GM23338 (cell line): ENCODE results near the gene FBXW8. TPM values are rescaled to one million over a fixed set of nuclear protein-coding genes. Genes with fewer than 3 reads are reported as not detected.

Source experiments
- ATAC-seq: fragments of 200-7000 bp; cut with Tn5 transposase; 3 replicates; pipeline ENCODE4 v1.9.1; 2020
- DNase-seq: peaks from one replicate; pipeline ENCODE4 v3.0.0-alpha.2; 2015; ENCODE audit warnings: low spot score
- H2AFZ ChIP-seq: fragments of 200-600 bp; sonication (generic); 2 replicates; pipeline ENCODE4 v1.8.0; 2016; ENCODE audit warnings: antibody characterized with exemption, mild to moderate bottlenecking, moderate library complexity
- H3F3A ChIP-seq: fragments of 200-600 bp; sonication (generic); replicated peaks from 2 replicates; pipeline ENCODE4 v1.8.0; 2017; ENCODE audit warnings: antibody characterized with exemption, mixed run types, low read depth
- H3K27ac ChIP-seq: fragments of 200-600 bp; sonication (generic); 2 replicates; pipeline ENCODE4 v1.6.1; 2016; ENCODE audit warnings: low read depth
- H3K27me3 ChIP-seq: fragments of 200-600 bp; sonication (generic); 2 replicates; pipeline ENCODE4 v1.8.0; 2016; ENCODE audit warnings: mild to moderate bottlenecking, mixed run types, moderate library complexity; ENCODE audit not compliant: insufficient read depth
- H3K36me3 ChIP-seq: fragments of 200-600 bp; sonication (generic); 2 replicates; pipeline ENCODE4 v1.8.0; 2016; ENCODE audit warnings: mild to moderate bottlenecking; ENCODE audit not compliant: insufficient read depth
- H3K4me1 ChIP-seq: fragments of 200-600 bp; sonication (generic); 2 replicates; pipeline ENCODE4 v1.8.0; 2016; ENCODE audit warnings: mild to moderate bottlenecking, moderate library complexity; ENCODE audit not compliant: insufficient read depth
- H3K4me2 ChIP-seq: fragments of 200-600 bp; sonication (generic); 2 replicates; pipeline ENCODE4 v1.7.1; 2017; ENCODE audit warnings: mixed run types
- H3K4me3 ChIP-seq: fragments of 200-600 bp; sonication (generic); 2 replicates; pipeline ENCODE4 v1.6.1; 2016; ENCODE audit warnings: mixed run types
- H3K79me2 ChIP-seq: fragments of 200-600 bp; sonication (generic); replicated peaks from 2 replicates; pipeline ENCODE4 v1.8.0; 2017; ENCODE audit warnings: mild to moderate bottlenecking; ENCODE audit not compliant: insufficient read depth
- H3K9me2 ChIP-seq: fragments of 200-600 bp; sonication (generic); 2 replicates; pipeline ENCODE4 v1.8.0; 2017; ENCODE audit not compliant: insufficient read depth
- H4K20me1 ChIP-seq: fragments of 200-600 bp; sonication (generic); replicated peaks from 2 replicates; pipeline ENCODE4 v1.8.0; 2017; ENCODE audit warnings: mild to moderate bottlenecking; ENCODE audit not compliant: insufficient read depth
- H3K27ac Mint-ChIP-seq: 2 replicates; pipeline ENCODE4 v1.8.0; 2020; ENCODE audit warnings: inconsistent platforms, mild to moderate bottlenecking, moderate library complexity, mixed read lengths
- H3K27me3 Mint-ChIP-seq: 3 replicates; pipeline ENCODE4 v1.8.0; 2022; ENCODE audit warnings: low read depth, mild to moderate bottlenecking, moderate library complexity, mixed read lengths, inconsistent platforms; ENCODE audit not compliant: insufficient read depth, poor library complexity
- H3K36me3 Mint-ChIP-seq: 3 replicates; pipeline ENCODE4 v1.8.0; 2021; ENCODE audit warnings: low read depth, mild to moderate bottlenecking, inconsistent platforms, moderate library complexity, mixed read lengths
- H3K4me1 Mint-ChIP-seq: 3 replicates; pipeline ENCODE4 v1.8.0; 2020; ENCODE audit warnings: mild to moderate bottlenecking, inconsistent platforms, mixed read lengths
- H3K4me3 Mint-ChIP-seq: 3 replicates; pipeline ENCODE4 v1.8.0; 2021; ENCODE audit warnings: moderate library complexity, mild to moderate bottlenecking, inconsistent platforms, mixed read lengths
- H3K9me3 Mint-ChIP-seq: 3 replicates; pipeline ENCODE4 v1.8.0; 2020; ENCODE audit warnings: moderate library complexity, mild to moderate bottlenecking, inconsistent platforms, mixed read lengths
- CREB1 ChIP-seq: fragments of 250-450 bp; sonication (Bioruptor Pico); IDR thresholded peaks from 2 replicates; pipeline ENCODE4 v1.5.0; 2020; ENCODE audit warnings: low read depth, mild to moderate bottlenecking, moderate library complexity
- EZH2 ChIP-seq: fragments of 200-600 bp; sonication (generic); IDR thresholded peaks from one replicate; pipeline ENCODE4 v1.8.0; 2017; ENCODE audit warnings: antibody characterized with exemption, mild to moderate bottlenecking, low read depth; ENCODE audit not compliant: unreplicated experiment
- EZH2phosphoT487 ChIP-seq: fragments of 200-600 bp; sonication (generic); IDR thresholded peaks from one replicate; pipeline ENCODE4 v1.8.1; 2018; ENCODE audit warnings: antibody characterized with exemption; ENCODE audit not compliant: unreplicated experiment
- JUNB ChIP-seq: IDR thresholded peaks from one replicate; pipeline ENCODE4 v1.6.1; 2016; ENCODE audit warnings: antibody characterized with exemption; ENCODE audit not compliant: unreplicated experiment
- NANOG ChIP-seq: IDR thresholded peaks from 2 replicates; pipeline ENCODE4 v1.6.1; 2016; ENCODE audit warnings: antibody characterized with exemption, borderline replicate concordance
- POLR2AphosphoS5 ChIP-seq: IDR thresholded peaks from 2 replicates; pipeline ENCODE4 v1.6.1; 2016; ENCODE audit warnings: antibody characterized with exemption, low read depth
- STAT1 ChIP-seq: IDR thresholded peaks from one replicate; pipeline ENCODE4 v1.6.1; 2016; ENCODE audit warnings: antibody characterized with exemption; ENCODE audit not compliant: unreplicated experiment
- ZNF114 ChIP-seq: fragments of 250-450 bp; sonication (Bioruptor Pico); IDR thresholded peaks from 2 replicates; pipeline ENCODE4 v1.5.0; 2020; ENCODE audit warnings: mild to moderate bottlenecking, moderate library complexity
- ZNF331 ChIP-seq: fragments of 250-450 bp; sonication (Bioruptor Pico); IDR thresholded peaks from 2 replicates; pipeline ENCODE4 v1.5.0; 2020; ENCODE audit warnings: low read depth, mild to moderate bottlenecking, moderate library complexity
- polyA plus RNA-seq: library from polyadenylated mRNA; unstranded; fragments of >200 nt; fragmentation: Nextera tagmentation; extraction: Ambion mirVana; gene quantifications from 2 replicates; pipeline ENCODE4 v1.2.1, GENCODE V29; 2016
- total RNA-seq: library from RNA; depleted of rRNA; stranded (reverse); fragments of >200 nt; shearing (Covaris generic); gene quantifications from 2 replicates; pipeline ENCODE4 v1.2.3, GENCODE V29; 2014
- TF ChIP-seq, protein P1 (sequence below): IDR thresholded peaks from 2 replicates; pipeline ENCODE4 v1.6.1; 2016; ENCODE audit warnings: antibody characterized with exemption
- TF ChIP-seq, protein P2 (sequence below): fragments of 250-450 bp; sonication (Bioruptor Pico); IDR thresholded peaks from 2 replicates; pipeline ENCODE4 v1.5.0; 2020; ENCODE audit warnings: mild to moderate bottlenecking, moderate library complexity
- TF ChIP-seq, protein P3 (sequence below): IDR thresholded peaks from one replicate; pipeline ENCODE4 v1.6.1; 2018; ENCODE audit warnings: antibody characterized with exemption; ENCODE audit not compliant: unreplicated experiment
- TF ChIP-seq, protein P4 (sequence below), 2 experiments: fragments of 200-600 bp in 1 of 2; sonication (generic) in 1 of 2; conservative IDR thresholded peaks; 2 replicates each; pipeline versions ENCODE4 v1.5.1 to v1.6.1; 2016 to 2017; ENCODE audit warnings: antibody characterized with exemption in 2 of 2, low read depth in 2 of 2, mild to moderate bottlenecking in 2 of 2, moderate library complexity in 1 of 2

The FBXW8 gene
- total and polyA plus RNA-seq, 2 experiments from 2014 or later, result 4.6 to 13.9 TPM

DNA sequence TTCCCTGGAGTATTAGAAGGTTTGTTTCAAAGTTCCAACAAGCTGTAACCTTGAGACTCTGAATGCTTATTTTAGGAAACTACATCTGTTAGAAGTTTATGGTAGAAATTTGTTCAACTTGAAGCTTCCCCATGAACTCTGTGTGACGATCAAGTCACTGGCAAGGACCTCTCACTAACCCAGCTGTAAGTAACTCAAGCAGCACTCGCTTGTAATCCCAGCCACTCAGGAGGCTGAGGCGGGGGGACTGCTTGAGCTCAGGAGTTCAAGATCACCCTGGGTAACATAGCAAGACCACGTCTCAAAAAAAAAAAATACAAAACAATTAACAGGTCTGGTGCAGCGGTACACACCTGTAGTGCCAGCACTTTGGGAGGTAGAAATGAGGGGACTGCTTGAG, 162.9 kb downstream of the FBXW8 start:
- H3K4me1 Mint-ChIP-seq, result peaks cover 4% of the 10 kb centered on the region
- Histone ChIP-seq H3K27ac (no peak overlapping the region), H3K4me3 (no peak overlapping the region), H3K4me1 (no peaks in the 10 kb centered on the region), H3K36me3 (no peaks in the 10 kb centered on the region), H4K20me1 (no peaks in the 10 kb centered on the region), H3K79me2 (no peaks in the 10 kb centered on the region), H2AFZ (no peak overlapping the region), H3F3A (no peaks in the 10 kb centered on the region), H3K9me2 (no peaks in the 10 kb centered on the region), H3K4me2 (no peak overlapping the region), H3K27me3 (no peaks in the 10 kb centered on the region)
- TF ChIP-seq ZNF114 (CRISPR knock-in tag), result no peak
- TF ChIP-seq, protein P1, sequence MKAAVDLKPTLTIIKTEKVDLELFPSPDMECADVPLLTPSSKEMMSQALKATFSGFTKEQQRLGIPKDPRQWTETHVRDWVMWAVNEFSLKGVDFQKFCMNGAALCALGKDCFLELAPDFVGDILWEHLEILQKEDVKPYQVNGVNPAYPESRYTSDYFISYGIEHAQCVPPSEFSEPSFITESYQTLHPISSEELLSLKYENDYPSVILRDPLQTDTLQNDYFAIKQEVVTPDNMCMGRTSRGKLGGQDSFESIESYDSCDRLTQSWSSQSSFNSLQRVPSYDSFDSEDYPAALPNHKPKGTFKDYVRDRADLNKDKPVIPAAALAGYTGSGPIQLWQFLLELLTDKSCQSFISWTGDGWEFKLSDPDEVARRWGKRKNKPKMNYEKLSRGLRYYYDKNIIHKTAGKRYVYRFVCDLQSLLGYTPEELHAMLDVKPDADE, result no peak
- no peak for TF ChIP-seq CREB1 (CRISPR knock-in tag)
- no peak for TF ChIP-seq STAT1
- TF ChIP-seq, protein P2, sequence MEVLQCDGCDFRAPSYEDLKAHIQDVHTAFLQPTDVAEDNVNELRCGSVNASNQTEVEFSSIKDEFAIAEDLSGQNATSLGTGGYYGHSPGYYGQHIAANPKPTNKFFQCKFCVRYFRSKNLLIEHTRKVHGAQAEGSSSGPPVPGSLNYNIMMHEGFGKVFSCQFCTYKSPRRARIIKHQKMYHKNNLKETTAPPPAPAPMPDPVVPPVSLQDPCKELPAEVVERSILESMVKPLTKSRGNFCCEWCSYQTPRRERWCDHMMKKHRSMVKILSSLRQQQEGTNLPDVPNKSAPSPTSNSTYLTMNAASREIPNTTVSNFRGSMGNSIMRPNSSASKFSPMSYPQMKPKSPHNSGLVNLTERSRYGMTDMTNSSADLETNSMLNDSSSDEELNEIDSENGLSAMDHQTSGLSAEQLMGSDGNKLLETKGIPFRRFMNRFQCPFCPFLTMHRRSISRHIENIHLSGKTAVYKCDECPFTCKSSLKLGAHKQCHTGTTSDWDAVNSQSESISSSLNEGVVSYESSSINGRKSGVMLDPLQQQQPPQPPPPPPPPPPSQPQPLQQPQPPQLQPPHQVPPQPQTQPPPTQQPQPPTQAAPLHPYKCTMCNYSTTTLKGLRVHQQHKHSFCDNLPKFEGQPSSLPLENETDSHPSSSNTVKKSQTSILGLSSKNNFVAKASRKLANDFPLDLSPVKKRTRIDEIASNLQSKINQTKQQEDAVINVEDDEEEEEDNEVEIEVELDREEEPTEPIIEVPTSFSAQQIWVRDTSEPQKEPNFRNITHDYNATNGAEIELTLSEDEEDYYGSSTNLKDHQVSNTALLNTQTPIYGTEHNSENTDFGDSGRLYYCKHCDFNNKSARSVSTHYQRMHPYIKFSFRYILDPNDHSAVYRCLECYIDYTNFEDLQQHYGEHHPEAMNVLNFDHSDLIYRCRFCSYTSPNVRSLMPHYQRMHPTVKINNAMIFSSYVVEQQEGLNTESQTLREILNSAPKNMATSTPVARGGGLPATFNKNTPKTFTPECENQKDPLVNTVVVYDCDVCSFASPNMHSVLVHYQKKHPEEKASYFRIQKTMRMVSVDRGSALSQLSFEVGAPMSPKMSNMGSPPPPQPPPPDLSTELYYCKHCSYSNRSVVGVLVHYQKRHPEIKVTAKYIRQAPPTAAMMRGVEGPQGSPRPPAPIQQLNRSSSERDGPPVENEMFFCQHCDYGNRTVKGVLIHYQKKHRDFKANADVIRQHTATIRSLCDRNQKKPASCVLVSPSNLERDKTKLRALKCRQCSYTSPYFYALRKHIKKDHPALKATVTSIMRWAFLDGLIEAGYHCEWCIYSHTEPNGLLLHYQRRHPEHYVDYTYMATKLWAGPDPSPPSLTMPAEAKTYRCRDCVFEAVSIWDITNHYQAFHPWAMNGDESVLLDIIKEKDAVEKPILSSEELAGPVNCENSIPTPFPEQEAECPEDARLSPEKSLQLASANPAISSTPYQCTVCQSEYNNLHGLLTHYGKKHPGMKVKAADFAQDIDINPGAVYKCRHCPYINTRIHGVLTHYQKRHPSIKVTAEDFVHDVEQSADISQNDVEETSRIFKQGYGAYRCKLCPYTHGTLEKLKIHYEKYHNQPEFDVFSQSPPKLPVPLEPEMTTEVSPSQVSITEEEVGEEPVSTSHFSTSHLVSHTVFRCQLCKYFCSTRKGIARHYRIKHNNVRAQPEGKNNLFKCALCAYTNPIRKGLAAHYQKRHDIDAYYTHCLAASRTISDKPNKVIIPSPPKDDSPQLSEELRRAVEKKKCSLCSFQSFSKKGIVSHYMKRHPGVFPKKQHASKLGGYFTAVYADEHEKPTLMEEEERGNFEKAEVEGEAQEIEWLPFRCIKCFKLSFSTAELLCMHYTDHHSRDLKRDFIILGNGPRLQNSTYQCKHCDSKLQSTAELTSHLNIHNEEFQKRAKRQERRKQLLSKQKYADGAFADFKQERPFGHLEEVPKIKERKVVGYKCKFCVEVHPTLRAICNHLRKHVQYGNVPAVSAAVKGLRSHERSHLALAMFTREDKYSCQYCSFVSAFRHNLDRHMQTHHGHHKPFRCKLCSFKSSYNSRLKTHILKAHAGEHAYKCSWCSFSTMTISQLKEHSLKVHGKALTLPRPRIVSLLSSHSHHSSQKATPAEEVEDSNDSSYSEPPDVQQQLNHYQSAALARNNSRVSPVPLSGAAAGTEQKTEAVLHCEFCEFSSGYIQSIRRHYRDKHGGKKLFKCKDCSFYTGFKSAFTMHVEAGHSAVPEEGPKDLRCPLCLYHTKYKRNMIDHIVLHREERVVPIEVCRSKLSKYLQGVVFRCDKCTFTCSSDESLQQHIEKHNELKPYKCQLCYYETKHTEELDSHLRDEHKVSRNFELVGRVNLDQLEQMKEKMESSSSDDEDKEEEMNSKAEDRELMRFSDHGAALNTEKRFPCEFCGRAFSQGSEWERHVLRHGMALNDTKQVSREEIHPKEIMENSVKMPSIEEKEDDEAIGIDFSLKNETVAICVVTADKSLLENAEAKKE, result no peak
- TF ChIP-seq POLR2AphosphoS5, result no peak
- TF ChIP-seq NANOG, result no peak
- TF ChIP-seq, protein P3, sequence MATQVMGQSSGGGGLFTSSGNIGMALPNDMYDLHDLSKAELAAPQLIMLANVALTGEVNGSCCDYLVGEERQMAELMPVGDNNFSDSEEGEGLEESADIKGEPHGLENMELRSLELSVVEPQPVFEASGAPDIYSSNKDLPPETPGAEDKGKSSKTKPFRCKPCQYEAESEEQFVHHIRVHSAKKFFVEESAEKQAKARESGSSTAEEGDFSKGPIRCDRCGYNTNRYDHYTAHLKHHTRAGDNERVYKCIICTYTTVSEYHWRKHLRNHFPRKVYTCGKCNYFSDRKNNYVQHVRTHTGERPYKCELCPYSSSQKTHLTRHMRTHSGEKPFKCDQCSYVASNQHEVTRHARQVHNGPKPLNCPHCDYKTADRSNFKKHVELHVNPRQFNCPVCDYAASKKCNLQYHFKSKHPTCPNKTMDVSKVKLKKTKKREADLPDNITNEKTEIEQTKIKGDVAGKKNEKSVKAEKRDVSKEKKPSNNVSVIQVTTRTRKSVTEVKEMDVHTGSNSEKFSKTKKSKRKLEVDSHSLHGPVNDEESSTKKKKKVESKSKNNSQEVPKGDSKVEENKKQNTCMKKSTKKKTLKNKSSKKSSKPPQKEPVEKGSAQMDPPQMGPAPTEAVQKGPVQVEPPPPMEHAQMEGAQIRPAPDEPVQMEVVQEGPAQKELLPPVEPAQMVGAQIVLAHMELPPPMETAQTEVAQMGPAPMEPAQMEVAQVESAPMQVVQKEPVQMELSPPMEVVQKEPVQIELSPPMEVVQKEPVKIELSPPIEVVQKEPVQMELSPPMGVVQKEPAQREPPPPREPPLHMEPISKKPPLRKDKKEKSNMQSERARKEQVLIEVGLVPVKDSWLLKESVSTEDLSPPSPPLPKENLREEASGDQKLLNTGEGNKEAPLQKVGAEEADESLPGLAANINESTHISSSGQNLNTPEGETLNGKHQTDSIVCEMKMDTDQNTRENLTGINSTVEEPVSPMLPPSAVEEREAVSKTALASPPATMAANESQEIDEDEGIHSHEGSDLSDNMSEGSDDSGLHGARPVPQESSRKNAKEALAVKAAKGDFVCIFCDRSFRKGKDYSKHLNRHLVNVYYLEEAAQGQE, result no peak
- TF ChIP-seq ZNF331 (CRISPR knock-in tag), result no peak
- TF ChIP-seq EZH2phosphoT487, result no peak
- no peak for TF ChIP-seq EZH2
- no peak for TF ChIP-seq JUNB
- TF ChIP-seq, protein P4, sequence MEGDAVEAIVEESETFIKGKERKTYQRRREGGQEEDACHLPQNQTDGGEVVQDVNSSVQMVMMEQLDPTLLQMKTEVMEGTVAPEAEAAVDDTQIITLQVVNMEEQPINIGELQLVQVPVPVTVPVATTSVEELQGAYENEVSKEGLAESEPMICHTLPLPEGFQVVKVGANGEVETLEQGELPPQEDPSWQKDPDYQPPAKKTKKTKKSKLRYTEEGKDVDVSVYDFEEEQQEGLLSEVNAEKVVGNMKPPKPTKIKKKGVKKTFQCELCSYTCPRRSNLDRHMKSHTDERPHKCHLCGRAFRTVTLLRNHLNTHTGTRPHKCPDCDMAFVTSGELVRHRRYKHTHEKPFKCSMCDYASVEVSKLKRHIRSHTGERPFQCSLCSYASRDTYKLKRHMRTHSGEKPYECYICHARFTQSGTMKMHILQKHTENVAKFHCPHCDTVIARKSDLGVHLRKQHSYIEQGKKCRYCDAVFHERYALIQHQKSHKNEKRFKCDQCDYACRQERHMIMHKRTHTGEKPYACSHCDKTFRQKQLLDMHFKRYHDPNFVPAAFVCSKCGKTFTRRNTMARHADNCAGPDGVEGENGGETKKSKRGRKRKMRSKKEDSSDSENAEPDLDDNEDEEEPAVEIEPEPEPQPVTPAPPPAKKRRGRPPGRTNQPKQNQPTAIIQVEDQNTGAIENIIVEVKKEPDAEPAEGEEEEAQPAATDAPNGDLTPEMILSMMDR (conservative IDR thresholded peaks at IDR 0.05; ENCODE audit: low read depth in 2 of 2), result no peak
- ATAC-seq (no peak), DNase-seq (no peak)
- no peaks in the 10 kb centered on the region for H3K36me3 Mint-ChIP-seq
- H3K27me3 Mint-ChIP-seq, result peaks cover 3% of the 10 kb centered on the region
- H3K9me3 Mint-ChIP-seq, result no peaks in the 10 kb centered on the region
- no peak overlapping the region for H3K27ac Mint-ChIP-seq
- no peak overlapping the region for H3K4me3 Mint-ChIP-seq
